H9 (cell line): Measurements from ENCODE around the gene NUDT9. TPM values are rescaled to one million over a fixed set of nuclear protein-coding genes. Genes with fewer than 3 reads are reported as not detected.
A peak's percentile ranks its signal among the peaks of the same experiment; 100 is the strongest.

Source experiments
- DNase-seq: peaks from one replicate; pipeline ENCODE4 v3.0.0-alpha.2; 2017
- H2AFZ ChIP-seq: one replicate; pipeline ENCODE4 v1.6.1; 2013; ENCODE audit warnings: mild to moderate bottlenecking, low read length, control low read depth, moderate library complexity
- H2AK5ac ChIP-seq: 2 replicates; pipeline ENCODE4 v1.6.1; 2013; ENCODE audit warnings: low read length, control low read depth, mixed read lengths; ENCODE audit not compliant: insufficient read length
- H2BK120ac ChIP-seq: one replicate; pipeline ENCODE4 v1.6.1; 2013; ENCODE audit warnings: low read depth, mild to moderate bottlenecking, low read length, control low read depth, inconsistent platforms; ENCODE audit not compliant: poor library complexity, severe bottlenecking
- H2BK12ac ChIP-seq: 2 replicates; pipeline ENCODE4 v1.6.1; 2013; ENCODE audit warnings: low read length, control low read depth, mixed read lengths, low read depth; ENCODE audit not compliant: insufficient read length
- H2BK15ac ChIP-seq: 2 replicates; pipeline ENCODE4 v1.6.1; 2013; ENCODE audit warnings: low read depth, low read length, control low read depth
- H2BK20ac ChIP-seq: one replicate; pipeline ENCODE4 v1.6.1; 2013; ENCODE audit warnings: low read depth, mild to moderate bottlenecking, low read length, control low read depth, inconsistent platforms; ENCODE audit not compliant: poor library complexity, severe bottlenecking
- H2BK5ac ChIP-seq: 2 replicates; pipeline ENCODE4 v1.6.1; 2013; ENCODE audit warnings: low read length, control low read depth, mixed read lengths; ENCODE audit not compliant: insufficient read length
- H3K14ac ChIP-seq: 2 replicates; pipeline ENCODE4 v1.6.1; 2013; ENCODE audit warnings: low read length, control low read depth; ENCODE audit not compliant: insufficient read depth
- H3K18ac ChIP-seq: 2 replicates; pipeline ENCODE4 v1.6.1; 2013; ENCODE audit warnings: low read depth, mild to moderate bottlenecking, mixed read lengths, low read length, control low read depth; ENCODE audit not compliant: insufficient read length
- H3K23ac ChIP-seq: 2 replicates; pipeline ENCODE4 v1.6.1; 2013; ENCODE audit warnings: low read length, control low read depth, mixed read lengths, low read depth; ENCODE audit not compliant: insufficient read length
- H3K23me2 ChIP-seq: 2 replicates; pipeline ENCODE4 v1.6.1; 2013; ENCODE audit warnings: low read depth, mild to moderate bottlenecking, mixed read lengths, low read length, control low read depth; ENCODE audit not compliant: insufficient read length, poor library complexity, severe bottlenecking
- H3K27ac ChIP-seq: 2 replicates; pipeline ENCODE4 v1.5.1; 2013; ENCODE audit warnings: low read length, control low read depth, mixed read lengths, low read depth; ENCODE audit not compliant: insufficient read length
- H3K27me3 ChIP-seq: 2 replicates; pipeline ENCODE4 v1.6.1; 2013; ENCODE audit warnings: low read length, control low read depth, inconsistent platforms; ENCODE audit not compliant: insufficient read depth
- H3K4ac ChIP-seq: 2 replicates; pipeline ENCODE4 v1.6.1; 2013; ENCODE audit warnings: low read depth, mild to moderate bottlenecking, control low read depth, inconsistent platforms, low read length, moderate library complexity
- H3K4me1 ChIP-seq: 2 replicates; pipeline ENCODE4 v1.6.1; 2013; ENCODE audit warnings: low read length, control low read depth, inconsistent platforms; ENCODE audit not compliant: insufficient read depth
- H3K4me2 ChIP-seq: 2 replicates; pipeline ENCODE4 v1.6.1; 2013; ENCODE audit warnings: low read length, control low read depth, mixed read lengths; ENCODE audit not compliant: insufficient read length, insufficient read depth
- H3K56ac ChIP-seq: 2 replicates; pipeline ENCODE4 v1.6.1; 2013; ENCODE audit warnings: low read depth, mild to moderate bottlenecking, mixed read lengths, low read length, control low read depth; ENCODE audit not compliant: insufficient read length
- H3K79me1 ChIP-seq: 2 replicates; pipeline ENCODE4 v1.6.1; 2013; ENCODE audit warnings: low read depth, mild to moderate bottlenecking, moderate library complexity, low read length, control low read depth, inconsistent platforms; ENCODE audit not compliant: insufficient read depth, poor library complexity, severe bottlenecking
- H3K79me2 ChIP-seq: 2 replicates; pipeline ENCODE4 v1.6.1; 2013; ENCODE audit warnings: low read length, control low read depth, inconsistent platforms; ENCODE audit not compliant: insufficient read depth
- H3K9ac ChIP-seq: 2 replicates; pipeline ENCODE4 v1.6.1; 2013; ENCODE audit warnings: low read length, control low read depth, mixed read lengths; ENCODE audit not compliant: insufficient read length; ENCODE audit errors: extremely low read depth
- H3K9me3 ChIP-seq: one replicate; pipeline ENCODE4 v1.6.1; 2013; ENCODE audit warnings: low read depth, low read length, inconsistent platforms; ENCODE audit not compliant: control insufficient read depth
- H3T11ph ChIP-seq: one replicate; pipeline ENCODE4 v1.6.1; 2013; ENCODE audit warnings: mild to moderate bottlenecking, low read length, control low read depth, inconsistent platforms
- H4K20me1 ChIP-seq: one replicate; pipeline ENCODE4 v1.6.1; 2013; ENCODE audit not compliant: control insufficient read depth, insufficient read length, insufficient read depth
- H4K5ac ChIP-seq: 2 replicates; pipeline ENCODE4 v1.6.1; 2013; ENCODE audit warnings: low read depth, mild to moderate bottlenecking, mixed read lengths, low read length, control low read depth; ENCODE audit not compliant: insufficient read length
- H4K8ac ChIP-seq: replicated peaks from 2 replicates; pipeline ENCODE4 v1.6.1; 2013; ENCODE audit warnings: low read length, control low read depth, mixed read lengths, low read depth; ENCODE audit not compliant: insufficient read length
- H4K91ac ChIP-seq: 2 replicates; pipeline ENCODE4 v1.6.1; 2013; ENCODE audit warnings: low read depth, mild to moderate bottlenecking, moderate library complexity, mixed read lengths, low read length, control low read depth; ENCODE audit not compliant: insufficient read length
- H3K27ac Mint-ChIP-seq, 3 experiments: 2 replicates in 2 of 3; 3 replicates in 1 of 3; pipeline ENCODE4 v1.8.0; 2020 to 2021; ENCODE audit warnings: mixed read lengths in 3 of 3, mild to moderate bottlenecking in 1 of 3, moderate library complexity in 1 of 3
- H3K27me3 Mint-ChIP-seq: 2 replicates; pipeline ENCODE4 v1.8.0; 2021; ENCODE audit warnings: low read depth, mild to moderate bottlenecking, moderate library complexity, mixed read lengths
- H3K36me3 Mint-ChIP-seq, 3 experiments: 2 replicates in 2 of 3; 3 replicates in 1 of 3; pipeline ENCODE4 v1.8.0; 2020 to 2021; ENCODE audit warnings: low read depth in 3 of 3, mixed read lengths in 3 of 3; ENCODE audit not compliant: insufficient read depth in 1 of 3
- H3K4me1 Mint-ChIP-seq, 2 experiments: 2 replicates each; pipeline ENCODE4 v1.8.0; 2020; ENCODE audit warnings: mixed read lengths in 2 of 2
- H3K4me3 Mint-ChIP-seq, 2 experiments: 2 replicates in 1 of 2; 3 replicates in 1 of 2; pipeline ENCODE4 v1.8.0; 2020 to 2021; ENCODE audit warnings: mild to moderate bottlenecking in 2 of 2, mixed read lengths in 2 of 2, moderate library complexity in 1 of 2
- H3K9me3 Mint-ChIP-seq, 2 experiments: 2 replicates in 1 of 2; 3 replicates in 1 of 2; pipeline ENCODE4 v1.8.0; 2020; ENCODE audit warnings: mild to moderate bottlenecking in 2 of 2, mixed read lengths in 2 of 2, moderate library complexity in 1 of 2
- CTCF ChIP-seq: fragments of 200-600 bp; sonication (generic); conservative IDR thresholded peaks from 3 replicates; pipeline ENCODE4 v1.8.0; 2021; ENCODE audit warnings: antibody characterized with exemption, mild to moderate bottlenecking
- WGBS: extraction: QIAGEN DNeasy Blood & Tissue Kit; methylation state at CpG from one replicate; pipeline ENCODE4 v1.1.7; 2013; ENCODE audit warnings: missing lambda C conversion rate, low lambda C conversion rate, mixed read lengths; ENCODE audit not compliant: insufficient read length; ENCODE audit errors: extremely low coverage; 5-methylcytosine and 5-hydroxymethylcytosine counted together
- total RNA-seq: library from RNA; stranded (reverse); gene quantifications from 2 replicates; pipeline ENCODE4 v1.2.1, GENCODE V29; 2021

NUDT9 gene
- total RNA-seq, 1 experiment from 2014 or later = 28.5 TPM

DNA sequence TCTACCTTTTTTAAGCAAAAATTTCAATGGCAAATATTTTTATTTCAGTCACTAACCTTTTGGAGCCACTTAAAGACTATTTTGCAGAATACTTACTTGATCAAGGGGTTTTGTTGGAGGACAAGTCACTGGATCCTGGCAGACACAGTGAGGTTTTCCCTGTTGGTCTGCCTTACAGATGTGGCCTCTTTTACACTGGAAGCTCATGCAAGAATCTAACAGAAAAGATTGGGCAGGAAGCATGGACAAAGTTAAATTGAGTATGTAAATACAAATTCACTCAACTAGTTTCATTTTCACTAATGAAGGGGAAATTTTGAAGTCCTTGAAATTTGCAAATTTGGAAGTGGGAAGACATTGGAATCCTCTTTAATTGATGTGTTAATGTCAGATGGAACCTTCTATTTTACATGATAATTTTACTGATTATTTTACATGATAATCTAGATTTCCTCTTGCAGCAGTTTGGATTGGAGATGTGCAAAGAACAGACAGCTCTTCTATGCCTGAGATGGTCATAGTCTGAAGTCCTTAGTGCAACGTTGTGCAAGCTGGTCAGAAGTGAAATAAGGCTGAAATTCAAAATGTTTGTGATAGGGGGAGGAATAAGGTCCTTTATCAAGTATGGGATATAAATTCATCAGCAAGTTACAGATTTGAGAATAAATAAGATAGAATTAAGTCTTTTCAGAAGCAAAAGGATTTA, 68.4 kb downstream of the NUDT9 start:
- Histone ChIP-seq H4K91ac (no peak overlapping the region), H2BK5ac (no peak overlapping the region), H3K4ac (no peak overlapping the region), H3K9me3 (no peaks in the 10 kb centered on the region), H3K23ac (no peak overlapping the region), H2BK15ac (no peak overlapping the region), H3K4me1 (peaks cover 5% of the 10 kb centered on the region; the same call in 1 of the 2 replicates), H4K8ac (no peak overlapping the region), H3K14ac (no peak overlapping the region), H3K9ac (no peak overlapping the region), H2AFZ (no peak overlapping the region), H4K5ac (no peak overlapping the region), H3K4me2 (no peak overlapping the region), H4K20me1 (no peaks in the 10 kb centered on the region), H2BK20ac (no peak overlapping the region), H2BK12ac (no peak overlapping the region), H3K23me2 (no peaks in the 10 kb centered on the region), H2AK5ac (no peak overlapping the region), H3K56ac (no peak overlapping the region), H2BK120ac (no peak overlapping the region), H3K18ac (no peak overlapping the region), H3K27me3 (no peaks in the 10 kb centered on the region; the same call in 1 of the 2 replicates), H3T11ph (no peak overlapping the region), H3K79me2 (no peaks in the 10 kb centered on the region), H3K79me1 (no peaks in the 10 kb centered on the region), H3K27ac (no peak overlapping the region)
- no peaks in the 10 kb centered on the region; the same call in 1 of the 2 replicates for H3K27me3 Mint-ChIP-seq
- no peak for TF ChIP-seq CTCF
- peak overlapping the region in 1 of 2 experiments; percentile 47; a peak in 2 of 5 replicates for H3K4me3 Mint-ChIP-seq
- DNase-seq = no peak
- H3K4me1 Mint-ChIP-seq = peaks cover 17 to 18% of the 10 kb centered on the region in 2 experiments
- H3K27ac Mint-ChIP-seq = peak overlapping the region in 2 of 3 experiments; percentile 0 to 36; a peak in 1 of 7 replicates
- H3K36me3 Mint-ChIP-seq = peaks cover 21 to 24% (median 23%) of the 10 kb centered on the region in 3 experiments
- H3K9me3 Mint-ChIP-seq = peaks cover 13 to 27% of the 10 kb centered on the region in 2 experiments
- no CpG with 5 or more reads among the region's 1 CpG for WGBS
